Keratinocyte (primary cell): Measurements from ENCODE around the gene NCK1. TPM values are rescaled to one million over a fixed set of nuclear protein-coding genes. Genes with fewer than 3 reads are reported as not detected.

ENCODE experiments used
- DNase-seq: peaks from one replicate; pipeline ENCODE4 v3.0.0-alpha.2; 2011; ENCODE audit warnings: low read depth, missing footprints, low spot score
- FAIRE-seq: peaks from 2 replicates; lab custom pipeline; 2011; peaks lifted over from hg19 to GRCh38; lab: Jason Lieb, UNC
- H2AFZ ChIP-seq: 2 replicates; pipeline ENCODE4 v1.6.0; 2012; ENCODE audit warnings: low read length, control low read depth, inconsistent platforms; ENCODE audit not compliant: control insufficient read depth
- H3K27ac ChIP-seq: 2 replicates; pipeline ENCODE4 v1.5.1; 2011; ENCODE audit warnings: low read length; ENCODE audit not compliant: control insufficient read depth, insufficient read depth
- H3K27me3 ChIP-seq: 3 replicates; pipeline ENCODE4 v1.6.0; 2011; ENCODE audit warnings: low read length; ENCODE audit not compliant: control insufficient read depth, insufficient read depth; ENCODE audit errors: extremely low read depth
- H3K36me3 ChIP-seq, 2 experiments: 2 replicates in 1 of 2; 3 replicates in 1 of 2; pipeline ENCODE4 v1.5.1; 2011; ENCODE audit warnings: low read length in 2 of 2, mild to moderate bottlenecking in 1 of 2; ENCODE audit not compliant: control insufficient read depth in 2 of 2, insufficient read depth in 2 of 2; ENCODE audit errors: extremely low read depth in 1 of 2
- H3K4me1 ChIP-seq: 3 replicates; pipeline ENCODE4 v1.5.1; 2011; ENCODE audit warnings: low read length; ENCODE audit not compliant: control insufficient read depth, insufficient read depth; ENCODE audit errors: extremely low read depth
- H3K4me2 ChIP-seq: 3 replicates; pipeline ENCODE4 v1.6.0; 2011; ENCODE audit warnings: low read depth, low read length; ENCODE audit not compliant: control insufficient read depth, insufficient read depth; ENCODE audit errors: extremely low read depth
- H3K4me3 ChIP-seq, 3 experiments: fragments of 200-600 bp in 1 of 3; sonication (generic) in 1 of 3; 2 replicates in 2 of 3; 3 replicates in 1 of 3; pipeline ENCODE4 v1.5.1; 2011 to 2016; ENCODE audit warnings: low read length in 3 of 3, mild to moderate bottlenecking in 3 of 3, control low read depth in 2 of 3, inconsistent platforms in 1 of 3, low read depth in 1 of 3, mixed read lengths in 1 of 3, mixed run types in 1 of 3, moderate library complexity in 1 of 3; ENCODE audit not compliant: control insufficient read depth in 2 of 3, insufficient read depth in 2 of 3; ENCODE audit errors: extremely low read depth in 1 of 3
- H3K79me2 ChIP-seq: 2 replicates; pipeline ENCODE4 v1.6.0; 2012; ENCODE audit warnings: low read length; ENCODE audit not compliant: control insufficient read depth, insufficient read depth
- H3K9ac ChIP-seq: 3 replicates; pipeline ENCODE4 v1.6.0; 2011; ENCODE audit warnings: low read length; ENCODE audit not compliant: control insufficient read depth, insufficient read depth; ENCODE audit errors: extremely low read depth
- H3K9me1 ChIP-seq: 3 replicates; pipeline ENCODE4 v1.6.0; 2011; ENCODE audit warnings: low read length; ENCODE audit not compliant: control insufficient read depth, insufficient read depth; ENCODE audit errors: extremely low read depth
- H3K9me3 ChIP-seq: 2 replicates; pipeline ENCODE4 v1.5.1; 2012; ENCODE audit warnings: low read depth, low read length; ENCODE audit not compliant: control insufficient read depth
- H4K20me1 ChIP-seq: 3 replicates; pipeline ENCODE4 v1.6.0; 2011; ENCODE audit warnings: low read length; ENCODE audit not compliant: control insufficient read depth, insufficient read depth; ENCODE audit errors: extremely low read depth
- EZH2 ChIP-seq: IDR thresholded peaks from one replicate; pipeline ENCODE4 v1.6.1; 2012; ENCODE audit warnings: inconsistent platforms, mild to moderate bottlenecking, low read length, moderate library complexity
- dilution Hi-C: fragments of 300-500 bp; cut with MboI; formaldehyde crosslinking; loops from one replicate; pipeline ENCODE4 v1.7.0; 2020; ENCODE audit warnings: low sequenced_read_pairs; ENCODE audit not compliant: extremely low pct_ligation_motif_present
- polyA plus RNA-seq, 5 experiments: library from polyadenylated mRNA; depleted of rRNA in 3 of 5; stranded (reverse) in 3 of 5; stranded (forward) in 1 of 5; unstranded in 1 of 5; fragments of >200 nt; gene quantifications; 1 replicate in 1 of 5; 2 replicates in 3 of 5; 3 replicates in 1 of 5; pipeline versions ENCODE4 v1.2.1 to v1.2.3, GENCODE V29; 2011 to 2012; ENCODE audit warnings: missing spikeins in 2 of 5, low read depth in 1 of 5, low replicate concordance in 1 of 5
- TF ChIP-seq, protein P1 (sequence below), 3 experiments: IDR thresholded peaks in 1 of 3; conservative IDR thresholded peaks in 1 of 3; optimal IDR thresholded peaks in 1 of 3; 2 replicates in 2 of 3; 3 replicates in 1 of 3; pipeline versions ENCODE3 to v1.5.1; 2011; ENCODE audit warnings: low read length in 3 of 3, mild to moderate bottlenecking in 3 of 3, moderate library complexity in 2 of 3, control low read depth in 1 of 3, inconsistent platforms in 1 of 3; ENCODE audit not compliant: insufficient read depth in 2 of 3; ENCODE audit errors: extremely low read depth in 1 of 3

NCK1 gene
- polyA plus RNA-seq, 1 donor (not counting 4 experiments of a cell fraction or from before 2014, with no cell fraction given) = 57.9 TPM

DNA sequence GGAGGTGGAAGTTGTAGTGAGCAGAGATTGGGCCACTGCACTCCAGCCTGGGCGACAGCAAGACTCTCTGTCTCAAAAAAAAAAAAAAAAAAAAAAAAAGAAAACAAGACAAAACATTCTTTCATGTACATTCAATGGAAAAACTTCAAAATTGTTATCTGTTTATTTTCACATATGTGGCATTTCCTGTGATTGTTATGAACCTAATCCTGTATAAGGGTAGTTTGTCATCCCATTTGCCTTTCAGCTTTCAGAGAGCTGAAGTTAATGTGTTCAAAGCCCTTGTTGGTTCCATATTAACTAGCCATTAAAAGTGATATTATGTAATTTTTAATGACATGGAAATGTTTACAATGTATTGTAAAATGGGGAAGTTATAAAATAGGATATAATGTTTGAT is 17.3 kb upstream of the NCK1 start:
- no peak overlapping the region for H3K27ac ChIP-seq
- FAIRE-seq = no peak
- no peak for TF ChIP-seq EZH2
- TF ChIP-seq, protein P1, sequence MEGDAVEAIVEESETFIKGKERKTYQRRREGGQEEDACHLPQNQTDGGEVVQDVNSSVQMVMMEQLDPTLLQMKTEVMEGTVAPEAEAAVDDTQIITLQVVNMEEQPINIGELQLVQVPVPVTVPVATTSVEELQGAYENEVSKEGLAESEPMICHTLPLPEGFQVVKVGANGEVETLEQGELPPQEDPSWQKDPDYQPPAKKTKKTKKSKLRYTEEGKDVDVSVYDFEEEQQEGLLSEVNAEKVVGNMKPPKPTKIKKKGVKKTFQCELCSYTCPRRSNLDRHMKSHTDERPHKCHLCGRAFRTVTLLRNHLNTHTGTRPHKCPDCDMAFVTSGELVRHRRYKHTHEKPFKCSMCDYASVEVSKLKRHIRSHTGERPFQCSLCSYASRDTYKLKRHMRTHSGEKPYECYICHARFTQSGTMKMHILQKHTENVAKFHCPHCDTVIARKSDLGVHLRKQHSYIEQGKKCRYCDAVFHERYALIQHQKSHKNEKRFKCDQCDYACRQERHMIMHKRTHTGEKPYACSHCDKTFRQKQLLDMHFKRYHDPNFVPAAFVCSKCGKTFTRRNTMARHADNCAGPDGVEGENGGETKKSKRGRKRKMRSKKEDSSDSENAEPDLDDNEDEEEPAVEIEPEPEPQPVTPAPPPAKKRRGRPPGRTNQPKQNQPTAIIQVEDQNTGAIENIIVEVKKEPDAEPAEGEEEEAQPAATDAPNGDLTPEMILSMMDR (optimal IDR thresholded peaks at IDR 0.05 in 1 of 3, IDR thresholded peaks at IDR 0.05 in 1 of 3, conservative IDR thresholded peaks at IDR 0.05 in 1 of 3; ENCODE audit: extremely low read depth in 1 of 3, insufficient read depth in 2 of 3, low read length in 3 of 3) = no peak
- H4K20me1 ChIP-seq = no peaks in the 10 kb centered on the region
- H3K9me3 ChIP-seq = no peaks in the 10 kb centered on the region
- no peak overlapping the region for H3K9ac ChIP-seq
- H3K27me3 ChIP-seq = no peaks in the 10 kb centered on the region
- H3K4me1 ChIP-seq = no peaks in the 10 kb centered on the region
- peaks cover 0 to 2% of the 10 kb centered on the region in 2 experiments for H3K36me3 ChIP-seq
- no peaks in the 10 kb centered on the region for H3K79me2 ChIP-seq
- no peaks in the 10 kb centered on the region for H3K9me1 ChIP-seq
- DNase-seq = no peak
- dilution Hi-C loops = no loop called here
- no peak overlapping the region for H2AFZ ChIP-seq
- no peak overlapping the region for H3K4me2 ChIP-seq
- no peak overlapping the region for H3K4me3 ChIP-seq

DNA sequence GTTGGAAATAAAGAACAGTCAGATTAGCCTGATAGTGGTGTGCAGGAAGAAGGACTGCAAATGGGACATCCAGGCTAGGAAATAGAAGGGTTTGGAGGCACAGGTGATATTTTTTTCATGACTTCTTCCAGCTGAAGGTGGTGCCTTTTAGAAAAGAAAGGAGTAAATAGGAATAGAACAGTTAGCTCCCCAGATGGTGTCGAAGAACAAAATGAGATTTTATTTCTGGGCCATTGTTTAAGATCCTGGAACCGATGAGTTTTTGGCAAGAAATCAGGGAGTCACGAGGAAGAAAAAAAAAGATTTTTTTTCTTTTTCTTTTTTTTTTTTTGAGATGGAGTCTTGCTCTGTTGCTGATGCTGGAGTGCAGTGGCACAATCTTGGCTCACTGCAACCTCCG is 9.8 kb upstream of the NCK1 start:
- no peak overlapping the region for H3K4me3 ChIP-seq
- dilution Hi-C loops = no loop called here
- H3K9ac ChIP-seq = no peak overlapping the region
- H3K9me1 ChIP-seq = no peaks in the 10 kb centered on the region
- FAIRE-seq (no peak), DNase-seq (no peak)
- no peak overlapping the region for H3K27ac ChIP-seq
- TF ChIP-seq, protein P1 (optimal IDR thresholded peaks at IDR 0.05 in 1 of 3, IDR thresholded peaks at IDR 0.05 in 1 of 3, conservative IDR thresholded peaks at IDR 0.05 in 1 of 3; ENCODE audit: extremely low read depth in 1 of 3, insufficient read depth in 2 of 3, low read length in 3 of 3) = no peak
- H3K9me3 ChIP-seq = no peaks in the 10 kb centered on the region
- no peaks in the 10 kb centered on the region for H3K36me3 ChIP-seq
- H3K79me2 ChIP-seq = no peaks in the 10 kb centered on the region
- no peak overlapping the region for H2AFZ ChIP-seq
- no peak overlapping the region for H3K4me2 ChIP-seq
- H3K4me1 ChIP-seq = no peaks in the 10 kb centered on the region
- no peaks in the 10 kb centered on the region for H4K20me1 ChIP-seq
- no peaks in the 10 kb centered on the region for H3K27me3 ChIP-seq
